Left kidney (tissue), 2 donors: ENCODE measurements around the gene DYNLRB1. TPM values are rescaled to one million over a fixed set of nuclear protein-coding genes. Genes with fewer than 3 reads are reported as not detected.
A peak's percentile ranks its signal among the peaks of the same experiment; 100 is the strongest.
"Not testable (repeated sequence)": the region's sequence is repeated elsewhere in the genome, so short reads cannot be mapped to it uniquely, and the experiment has no call there.

ENCODE experiments used
- DNase-seq: peaks from one replicate; pipeline ENCODE4 v3.0.0-alpha.2; 2013
- polyA plus RNA-seq: library from polyadenylated mRNA; unstranded; fragments of 120-200 nt; gene quantifications from one replicate; pipeline ENCODE4 v1.2.1, GENCODE V29; 2013; ENCODE audit not compliant: insufficient read length

DYNLRB1 gene
- polyA plus RNA-seq, 1 donor = 191 TPM

GRCh38 chr20:34507702-34508413 lies 8.4 kb upstream of the DYNLRB1 start:
- no peak for DNase-seq

DNA sequence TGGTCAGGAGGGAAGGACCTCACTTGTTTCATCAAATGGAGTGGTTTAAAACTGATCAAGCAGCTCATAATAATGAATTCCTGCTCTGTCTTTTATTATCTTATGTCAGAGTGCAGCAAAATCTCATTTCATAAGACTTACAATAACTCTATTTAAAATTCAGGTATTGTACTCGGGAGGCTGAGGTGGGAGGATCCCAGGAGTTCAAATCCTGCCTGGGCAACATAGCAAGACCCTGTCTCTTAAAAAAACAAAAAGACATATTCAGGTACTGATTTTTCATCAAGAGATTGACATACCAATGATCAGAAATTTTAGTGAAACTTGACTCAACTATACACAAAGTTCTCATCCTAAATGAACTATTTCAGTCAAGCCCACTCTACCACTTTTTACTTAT lies 5.6 kb upstream of the DYNLRB1 start:
- no peak for DNase-seq

GRCh38 chr20:34511891-34512265 lies 4.3 kb upstream of the DYNLRB1 start:
- DNase-seq = no peak

DNA sequence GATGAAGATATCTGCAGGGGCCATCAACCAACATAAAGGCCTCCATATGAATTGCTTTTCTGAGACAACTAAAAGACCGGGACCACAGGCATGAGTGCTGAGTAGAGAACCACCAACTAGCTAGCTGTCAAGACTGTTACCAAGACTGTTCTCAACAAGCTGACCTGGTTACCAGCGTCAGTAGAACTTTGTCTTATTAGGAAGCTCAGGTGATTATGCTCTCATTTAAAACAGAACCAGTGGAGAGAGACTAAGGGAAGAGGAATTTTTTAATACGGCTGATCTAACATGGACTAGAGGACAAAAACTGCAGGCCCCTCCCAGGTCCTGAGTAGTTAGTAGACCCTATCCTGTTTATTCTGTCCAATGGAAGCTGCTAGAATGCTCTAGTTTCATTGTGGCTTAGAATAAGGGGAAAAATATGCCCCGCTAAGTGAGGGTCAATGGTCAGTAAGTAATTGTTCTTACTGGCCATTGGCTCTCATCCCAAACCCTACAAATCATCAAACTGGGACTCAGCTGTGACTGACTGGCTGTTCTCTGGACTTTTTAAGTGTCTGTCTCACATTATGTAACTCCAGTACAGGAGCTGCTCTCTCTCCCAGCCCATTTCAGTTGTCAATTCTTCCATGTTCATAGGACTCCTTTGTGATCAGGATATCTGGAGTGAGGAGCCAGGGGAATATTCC lies 3.8 kb upstream of the DYNLRB1 start:
- DNase-seq = no peak

DNA sequence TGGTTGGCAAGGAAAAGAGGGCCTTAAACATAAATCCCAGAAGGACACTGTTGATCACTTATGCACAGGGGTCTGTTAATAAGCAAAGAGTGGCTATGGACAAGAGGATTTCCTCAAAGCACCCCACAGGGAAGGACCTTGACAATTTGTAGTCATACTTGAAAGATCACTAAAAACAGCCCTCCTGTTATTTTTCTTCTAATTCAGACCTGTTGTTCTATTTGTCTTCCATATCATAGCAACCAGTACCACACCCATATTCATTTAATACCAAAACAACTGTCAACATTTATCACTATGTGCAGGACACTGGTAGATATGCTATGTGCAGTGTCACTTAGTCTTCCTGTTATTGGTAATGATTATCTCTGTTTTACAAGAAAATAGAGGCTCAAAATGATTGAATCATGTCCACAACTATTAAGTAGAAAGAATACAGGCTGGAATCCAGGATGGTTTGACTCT lies 3.2 kb upstream of the DYNLRB1 start:
- DNase-seq = no peak

DNA sequence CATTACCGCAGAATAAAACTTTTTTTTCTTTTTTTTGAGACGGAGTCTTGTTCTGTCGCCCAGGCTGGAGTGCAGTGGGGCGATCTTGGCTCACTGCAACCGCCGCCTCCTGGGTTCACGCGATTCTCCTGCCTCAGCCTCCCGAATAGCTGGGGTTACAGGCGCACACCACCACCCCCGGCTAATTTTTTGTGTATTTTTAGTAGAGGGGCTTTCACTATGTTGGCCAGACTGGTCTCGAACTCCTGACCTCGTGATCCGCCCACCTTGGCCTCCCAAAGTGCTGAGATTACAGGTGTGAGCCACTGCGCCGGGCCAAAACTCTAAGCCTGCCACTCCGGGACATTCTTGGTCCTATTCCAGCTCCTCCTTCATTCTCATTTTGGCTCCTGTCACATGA lies 2.2 kb upstream of the DYNLRB1 start:
- DNase-seq = not testable (repeated sequence)

- DNase-seq = peak; percentile 10
These were observed 1.2 kb upstream of the DYNLRB1 start for GRCh38 chr20:34514897-34515483.

DNA sequence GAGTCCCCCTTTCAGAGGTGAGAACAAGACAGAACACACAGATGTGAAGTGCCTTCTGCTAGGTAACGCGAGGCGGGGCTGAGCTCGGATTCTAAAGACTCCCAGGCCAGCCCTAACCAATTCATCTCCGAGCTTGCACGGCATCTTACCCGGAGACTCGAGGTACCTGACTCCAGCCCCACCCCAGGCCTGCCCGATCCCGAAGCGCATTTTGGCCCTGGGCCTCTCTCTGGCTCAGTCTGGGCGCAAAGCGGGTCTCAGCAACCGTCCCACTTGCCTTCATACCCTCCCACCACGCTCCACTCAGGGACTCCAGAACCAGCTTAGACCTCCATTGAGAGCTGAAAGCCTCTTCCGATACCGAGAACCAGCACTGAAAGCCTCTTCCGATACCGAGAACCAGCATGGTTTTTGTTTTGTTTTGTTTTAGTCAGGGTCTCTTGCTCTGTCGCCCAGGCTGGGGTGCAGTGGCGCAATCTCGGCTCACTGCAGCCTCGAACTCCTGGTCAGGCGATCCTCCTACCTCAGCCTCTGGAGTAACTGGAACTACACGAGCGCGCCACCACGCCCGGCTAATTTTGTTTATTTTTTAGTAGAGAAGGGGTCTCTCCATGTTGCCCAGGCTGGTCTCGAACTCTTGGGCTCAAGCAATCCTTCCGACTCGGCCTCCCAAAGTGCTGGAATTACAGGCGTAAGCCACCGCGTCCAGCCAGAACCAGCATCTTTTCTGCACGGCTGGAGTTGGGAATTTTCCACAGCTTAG lies 557 bp upstream of the DYNLRB1 start:
- DNase-seq = peak; percentile 58

GRCh38 chr20:34517114-34517505 lies 888 bp downstream of the DYNLRB1 start:
- DNase-seq = no peak

DNA sequence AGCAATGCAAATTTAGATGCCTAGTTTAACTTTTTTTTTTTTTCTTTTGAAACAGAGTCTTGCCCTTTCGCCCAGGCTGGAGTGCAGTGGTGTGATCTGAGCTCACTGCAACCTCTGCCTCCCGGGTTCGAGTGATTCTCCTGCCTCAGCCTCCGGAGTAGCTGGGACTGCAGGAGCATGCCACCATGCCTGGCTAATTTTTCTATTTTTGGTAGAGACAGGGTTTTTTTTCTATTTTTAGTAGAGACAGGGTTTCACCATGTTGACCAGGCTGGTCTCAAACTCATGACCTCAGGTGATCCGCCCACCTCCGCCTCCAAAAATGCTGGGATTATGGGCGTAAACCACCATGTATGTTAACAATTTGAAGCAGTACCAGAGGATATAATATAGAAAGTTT lies 2.6 kb downstream of the DYNLRB1 start:
- not testable (repeated sequence) for DNase-seq

DNA sequence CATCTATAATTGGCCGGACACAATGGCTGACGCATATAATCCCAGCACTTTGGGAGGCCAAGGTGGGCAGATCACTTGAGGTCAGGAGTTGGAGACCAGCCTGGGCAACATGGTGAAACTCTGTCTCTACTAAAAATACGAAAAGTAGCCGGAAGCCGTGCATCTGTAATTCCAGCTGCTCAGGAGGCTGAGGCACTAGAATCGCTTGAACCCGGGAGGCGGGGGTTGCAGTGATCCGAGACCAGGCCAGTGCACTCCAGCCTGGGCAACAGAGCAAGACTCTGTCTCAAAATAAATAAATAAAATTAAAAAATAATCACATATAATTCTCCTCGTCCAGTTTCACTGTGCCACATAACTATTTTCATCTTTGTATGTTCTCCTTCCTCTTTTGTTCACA lies 3.6 kb downstream of the DYNLRB1 start:
- not testable (repeated sequence) for DNase-seq

GRCh38 chr20:34522969-34523871 lies 7.0 kb downstream of the DYNLRB1 start:
- no peak for DNase-seq

DNA sequence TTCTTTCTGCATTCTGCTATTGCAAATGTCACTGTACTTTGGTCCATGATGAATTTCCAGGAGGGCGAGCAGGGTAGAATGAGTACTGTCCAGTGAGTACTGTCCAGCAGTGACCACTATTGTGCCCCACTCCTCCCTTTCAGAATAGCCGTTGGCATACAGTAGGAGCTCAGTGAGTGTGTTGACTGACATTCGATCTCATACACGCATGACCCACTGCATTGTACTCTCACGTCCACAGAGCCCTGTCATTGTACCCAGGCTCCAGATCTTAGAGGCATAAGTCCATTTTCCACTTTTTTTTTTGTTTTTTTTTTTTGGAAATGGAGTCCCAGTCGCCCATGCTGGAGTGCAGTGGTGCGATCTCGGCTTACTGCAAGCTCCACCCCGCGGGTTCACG lies 8.2 kb downstream of the DYNLRB1 start:
- no peak for DNase-seq

DNA sequence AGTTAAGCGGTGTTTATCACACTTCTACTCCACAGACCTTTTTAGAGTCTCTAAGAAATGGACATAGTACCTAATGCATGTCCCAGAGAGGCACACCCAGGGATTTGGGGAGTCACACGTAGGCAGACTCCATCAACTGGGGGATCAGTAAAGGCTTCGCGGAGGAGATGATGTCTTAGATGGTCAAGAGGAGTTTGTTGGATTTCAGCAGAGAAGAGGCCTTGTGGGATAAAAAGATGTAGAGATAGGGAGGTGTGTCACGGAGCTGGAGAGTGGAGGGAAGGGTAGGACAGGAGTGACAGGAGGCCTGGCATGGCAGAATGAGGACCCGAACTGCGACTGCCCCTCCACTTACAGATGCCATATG lies 9.1 kb downstream of the DYNLRB1 start:
- no peak for DNase-seq

- DNase-seq = no peak
These were observed 9.6 kb downstream of the DYNLRB1 start for GRCh38 chr20:34525709-34526416.

DNA sequence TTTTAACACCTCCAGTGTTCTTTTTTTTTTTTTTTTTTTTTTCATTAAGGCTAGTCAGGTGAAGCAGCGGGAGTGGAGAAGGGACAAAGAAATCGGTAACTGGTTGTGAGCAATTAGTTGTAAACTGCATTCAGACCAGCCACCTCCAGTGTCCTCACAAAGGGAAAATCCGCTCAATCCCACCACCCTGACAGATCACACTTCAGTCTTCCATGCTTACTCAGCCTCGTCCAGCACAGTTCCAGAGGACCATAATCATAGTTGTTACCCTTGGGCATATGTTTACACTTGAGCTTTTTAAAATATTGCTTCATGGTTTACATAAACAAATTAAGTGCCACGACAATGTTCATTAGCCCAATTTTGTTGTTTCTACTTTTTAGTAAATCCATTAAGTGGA lies 10.2 kb downstream of the DYNLRB1 start:
- no peak for DNase-seq

DNA sequence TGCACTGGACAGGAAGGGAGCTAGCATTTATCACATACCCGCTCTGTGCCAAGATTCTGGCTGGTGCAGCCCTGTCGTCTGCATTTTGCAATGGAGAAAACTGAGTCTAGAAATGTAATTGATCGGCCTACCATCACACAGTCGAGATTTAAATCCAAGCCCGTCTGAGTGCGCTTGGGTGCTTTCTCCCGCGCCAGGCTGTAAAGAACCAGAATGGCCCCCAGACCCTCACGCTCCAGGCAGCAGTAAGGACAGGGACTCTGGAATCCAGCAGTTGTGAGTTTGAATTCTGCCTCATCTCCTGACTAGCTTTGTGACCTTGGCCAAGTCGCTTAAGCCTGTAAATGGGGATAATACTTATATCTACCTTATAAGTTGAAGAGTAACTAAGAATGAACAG lies 10.8 kb downstream of the DYNLRB1 start:
- no peak for DNase-seq

DNA sequence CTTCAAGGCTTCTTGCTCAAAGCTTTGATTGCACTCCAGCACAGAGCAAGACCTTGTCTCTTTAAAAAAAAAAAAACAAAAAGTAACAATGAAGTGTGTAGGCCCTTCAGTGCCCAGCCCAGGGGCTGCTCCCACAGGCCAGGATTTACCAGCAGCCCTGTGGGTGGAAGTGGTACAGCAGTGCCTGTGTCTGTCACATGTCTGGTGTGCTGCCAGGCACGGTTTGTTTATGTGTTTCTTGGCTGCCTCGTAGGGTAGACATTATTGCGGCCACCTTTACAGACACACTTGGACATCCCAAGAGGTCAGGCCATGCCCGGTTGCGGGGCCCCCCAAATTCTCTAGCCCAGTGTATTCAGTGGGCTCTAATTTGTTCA lies 12.7 kb downstream of the DYNLRB1 start:
- no peak for DNase-seq

- DNase-seq = no peak
These were observed 13.5 kb downstream of the DYNLRB1 start for GRCh38 chr20:34529742-34530141.

DNA sequence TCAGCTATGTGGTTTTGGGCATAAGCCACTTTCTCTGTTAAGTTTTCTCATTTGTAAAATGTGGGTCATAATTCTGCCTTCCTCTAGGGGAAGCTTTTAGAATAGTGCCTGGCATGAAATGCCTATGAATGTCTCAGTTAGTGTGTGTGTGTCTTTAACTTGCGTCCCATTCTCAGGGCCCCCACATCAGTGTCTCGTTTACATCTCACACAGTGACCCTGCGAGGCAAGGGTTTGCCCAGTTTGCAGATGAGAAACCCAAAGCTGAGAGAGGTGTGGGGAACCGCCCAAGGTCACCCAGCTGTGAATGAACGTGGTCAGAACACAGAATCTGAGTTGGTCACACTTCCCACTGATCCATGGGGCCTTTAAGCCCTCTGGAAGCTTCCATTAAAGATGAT lies 14.1 kb downstream of the DYNLRB1 start:
- no peak for DNase-seq

GRCh38 chr20:34531608-34532265 lies 15.5 kb downstream of the DYNLRB1 start:
- no peak for DNase-seq
